Measurements from ENCODE around the gene GPLD1.

Gene GPLD1

GRCh38 chr6:24455061-24455460, 34.3 kb downstream of the GPLD1 start:
- no peak for DNase-seq (ENCODE audit: low spot score)

GRCh38 chr6:24454452-24454851, 34.9 kb downstream of the GPLD1 start:
- no peak for DNase-seq (ENCODE audit: low spot score)

DNA sequence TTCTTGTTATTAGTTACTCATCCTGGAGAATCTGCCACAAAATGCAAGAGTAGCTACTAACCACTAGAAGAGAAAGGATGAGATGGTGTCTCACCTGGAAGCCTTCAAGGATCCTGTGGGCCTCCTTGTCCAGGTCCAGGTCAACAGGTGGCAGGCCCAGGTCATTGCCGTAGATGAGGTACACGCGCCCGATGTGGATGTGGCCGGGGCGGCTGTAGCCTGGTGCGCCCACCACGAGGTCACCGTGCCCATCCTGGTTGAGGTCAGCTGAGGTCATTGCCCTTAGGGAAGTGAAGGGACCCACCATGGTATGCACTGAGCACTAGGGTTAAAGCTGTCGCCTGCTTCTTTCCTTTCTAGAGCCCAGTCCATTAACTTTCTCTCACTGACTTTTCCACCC, 35.5 kb downstream of the GPLD1 start:
- DNase-seq (ENCODE audit: low spot score): no peak

GRCh38 chr6:24451581-24452388, 37.6 kb downstream of the GPLD1 start:
- no peak for DNase-seq (ENCODE audit: low spot score)

DNA sequence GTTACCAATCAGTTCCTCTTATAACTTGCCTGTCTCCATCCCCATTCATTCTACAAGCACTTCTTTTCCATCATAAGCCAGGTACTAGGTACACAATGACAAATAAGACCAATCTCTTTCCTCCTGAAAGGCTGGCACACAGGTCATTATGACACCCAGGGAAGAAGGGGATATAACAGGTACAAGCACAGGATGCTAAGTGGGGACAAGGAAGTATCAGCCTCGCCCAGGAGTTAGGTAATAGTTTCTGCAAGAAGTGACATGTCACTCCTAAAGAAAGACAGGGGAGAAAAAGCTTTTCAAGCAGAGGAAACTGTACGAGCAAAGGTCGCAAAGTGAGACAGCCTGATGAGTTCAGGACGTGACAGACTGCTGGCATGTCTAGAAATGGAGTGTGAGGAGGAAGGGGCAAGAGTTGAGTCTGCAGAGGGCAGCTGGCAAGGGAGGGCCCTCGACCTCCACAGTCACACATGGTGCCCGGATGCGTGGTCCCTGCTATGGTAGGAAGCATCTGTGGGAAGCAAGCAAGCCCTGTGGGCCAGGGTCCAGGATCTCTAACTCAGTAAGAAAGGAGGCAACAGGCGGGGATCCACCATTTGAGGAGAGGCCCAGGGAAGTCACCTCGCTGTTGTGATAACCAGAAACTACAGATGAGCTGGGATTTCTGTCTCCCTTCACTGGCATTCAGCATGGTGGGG, 40.4 kb downstream of the GPLD1 start:
- DNase-seq (ENCODE audit: low spot score): no peak

GRCh38 chr6:24448396-24448795, 41.0 kb downstream of the GPLD1 start:
- DNase-seq (ENCODE audit: low spot score): no peak

GRCh38 chr6:24446670-24447069, 42.7 kb downstream of the GPLD1 start:
- DNase-seq (ENCODE audit: low spot score): no peak

- DNase-seq (ENCODE audit: low spot score): no peak
These were observed 43.7 kb downstream of the GPLD1 start for GRCh38 chr6:24445704-24446103.

DNA sequence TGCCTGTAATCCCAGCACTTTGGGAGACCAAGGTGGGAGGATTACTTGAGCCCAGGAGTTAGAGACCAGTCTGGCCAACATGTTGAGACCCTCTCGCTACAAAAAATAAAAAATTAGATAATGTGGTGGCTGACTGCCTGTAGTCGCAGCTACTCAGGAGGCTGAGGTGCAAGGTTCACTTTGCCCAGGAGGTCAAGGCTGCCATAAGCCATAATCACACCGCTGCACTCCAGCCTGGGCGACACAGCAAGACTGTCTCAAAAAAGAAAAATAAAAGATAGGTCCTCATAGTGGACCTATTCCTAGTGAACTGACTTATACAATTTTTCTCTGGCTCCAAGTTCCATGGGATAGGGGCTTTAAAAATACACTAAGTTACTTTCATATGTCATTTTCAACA, 44.8 kb downstream of the GPLD1 start:
- DNase-seq (ENCODE audit: low spot score): no peak

GRCh38 chr6:24441599-24441904, 47.8 kb downstream of the GPLD1 start:
- DNase-seq (ENCODE audit: low spot score): no peak

- no peak for DNase-seq (ENCODE audit: low spot score)
These were observed 48.3 kb downstream of the GPLD1 start for GRCh38 chr6:24440897-24441598.

- no peak for DNase-seq (ENCODE audit: low spot score)
These were observed 49.4 kb downstream of the GPLD1 start for GRCh38 chr6:24439858-24440539.

DNA sequence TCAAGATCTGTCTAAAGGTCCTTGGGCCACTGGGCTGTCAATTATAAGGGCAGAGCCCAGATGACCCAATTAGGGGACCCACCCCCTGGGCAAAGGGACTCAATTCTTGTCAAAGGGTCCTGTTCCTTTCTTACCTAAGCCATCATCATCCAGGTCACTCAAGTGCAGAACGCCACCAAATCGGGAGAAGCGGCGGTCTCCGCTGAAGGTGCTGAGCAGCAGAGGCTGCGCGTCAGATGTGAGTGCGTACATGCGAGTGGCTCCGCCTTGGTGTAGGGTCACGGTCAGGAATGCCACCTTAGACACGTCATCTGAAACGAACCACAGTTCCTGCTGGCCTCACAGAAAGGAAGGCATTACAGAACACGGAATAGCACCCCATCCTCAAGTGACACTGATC, 52.4 kb downstream of the GPLD1 start:
- no peak for DNase-seq (ENCODE audit: low spot score)

DNA sequence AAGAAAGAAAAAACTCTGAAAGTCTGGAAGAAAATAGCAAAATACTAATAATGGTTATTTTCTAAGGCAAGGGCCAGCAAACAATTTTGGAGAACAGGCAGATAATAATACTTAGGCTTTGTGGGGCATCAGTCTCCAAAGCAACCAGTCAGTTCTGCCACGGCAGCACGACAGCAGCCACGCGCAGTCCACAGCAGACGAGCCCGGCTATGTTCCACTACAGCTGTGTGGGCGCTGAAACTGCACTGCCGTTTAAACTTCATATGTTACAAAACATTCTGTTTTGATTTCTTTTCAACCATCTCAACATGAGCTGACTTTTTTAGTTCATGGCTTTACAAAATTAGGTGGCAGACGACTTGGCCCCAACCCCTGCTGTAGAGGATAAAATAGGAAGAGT, 56.8 kb downstream of the GPLD1 start:
- no peak for DNase-seq (ENCODE audit: low spot score)

DNA sequence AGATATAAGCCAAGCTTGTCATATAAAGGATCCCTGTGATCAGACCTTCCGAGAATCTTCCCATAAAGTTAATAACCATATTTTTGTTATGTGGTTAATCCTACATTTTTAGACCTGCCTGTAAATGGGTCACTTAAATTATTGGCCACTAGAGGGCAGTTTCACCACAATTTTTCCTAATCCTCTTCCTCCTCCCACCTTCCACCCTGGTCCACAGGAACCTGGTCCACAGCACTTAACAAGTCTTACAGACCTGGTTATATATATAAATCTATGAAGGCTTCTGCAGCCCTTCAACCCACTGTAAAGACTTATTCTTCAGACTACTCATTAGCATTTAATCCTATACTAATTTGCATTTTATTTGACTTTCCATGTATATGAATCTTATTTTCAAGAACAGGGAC, 58.3 kb downstream of the GPLD1 start:
- DNase-seq (ENCODE audit: low spot score): no peak

DNA sequence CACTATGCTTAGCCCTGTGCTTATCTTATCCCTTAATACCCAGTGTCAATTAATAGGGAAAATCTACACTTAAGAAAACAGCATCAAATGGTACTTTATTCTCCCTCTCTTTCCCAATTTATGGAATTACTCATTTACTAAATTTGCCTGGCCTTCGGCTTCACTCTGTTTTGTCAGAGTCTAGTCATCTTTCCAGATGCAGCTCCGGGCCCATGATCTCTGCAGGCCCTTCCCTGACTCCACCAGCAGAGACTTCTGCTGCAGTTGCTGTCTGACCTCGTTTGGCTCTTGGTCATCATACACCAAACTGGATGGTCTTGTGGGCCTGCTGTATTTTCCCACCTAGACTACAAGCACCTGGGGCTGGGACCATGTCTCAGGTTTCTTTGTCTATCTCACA, 59.3 kb downstream of the GPLD1 start:
- DNase-seq (ENCODE audit: low spot score): no peak

GRCh38 chr6:24429146-24429545, 60.2 kb downstream of the GPLD1 start:
- DNase-seq (ENCODE audit: low spot score): no peak

DNA sequence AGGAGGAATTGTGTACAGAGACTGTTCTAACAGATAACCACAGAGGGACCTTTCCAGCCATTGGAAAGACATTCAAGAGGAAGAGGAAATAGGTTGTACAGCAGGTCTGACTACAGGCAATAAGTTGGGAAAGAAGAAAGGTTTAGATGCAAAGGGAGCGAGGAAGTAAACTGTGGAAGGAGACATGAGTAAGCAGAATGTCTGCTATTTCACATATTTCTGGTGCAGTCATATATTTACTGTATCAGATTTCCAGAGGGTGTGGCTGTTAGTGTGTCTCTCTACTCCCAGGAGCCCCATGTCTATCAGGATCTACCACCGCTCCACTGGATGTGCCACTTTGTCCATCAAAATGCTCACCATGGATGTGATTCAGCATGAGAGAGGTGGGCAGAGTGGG, 60.8 kb downstream of the GPLD1 start:
- DNase-seq (ENCODE audit: low spot score): no peak

- DNase-seq (ENCODE audit: low spot score): no peak
These were observed 62.5 kb downstream of the GPLD1 start for GRCh38 chr6:24426729-24427446.

- DNase-seq (ENCODE audit: low spot score): no peak
These were observed 64.3 kb downstream of the GPLD1 start for GRCh38 chr6:24425091-24425490.

- no peak for DNase-seq (ENCODE audit: low spot score)
These were observed 69.9 kb downstream of the GPLD1 start for GRCh38 chr6:24419526-24419925.

- no peak for DNase-seq (ENCODE audit: low spot score)
These were observed 73.6 kb downstream of the GPLD1 start for GRCh38 chr6:24415753-24416152.
